H1 (cell line): ENCODE results near the gene DLX2. TPM values are rescaled to one million over a fixed set of nuclear protein-coding genes. Genes with fewer than 3 reads are reported as not detected.

Experiments
- CTCF ChIA-PET: fragments of 300-600 bp; sonication (Branson Sonifier 250); formaldehyde crosslinking; loops from one replicate; lab custom pipeline; 2021; ENCODE audit not compliant: partially characterized antibody; lab: Charles Lee
- POLR2A ChIA-PET: fragments of 300-600 bp; sonication (Branson Sonifier 250); formaldehyde crosslinking; loops from one replicate; lab custom pipeline; 2021; ENCODE audit warnings: inconsistent platforms; ENCODE audit not compliant: partially characterized antibody; lab: Charles Lee
- DNase-seq, 2 experiments: peaks; one replicate each; pipeline versions ENCODE4 v3.0.0 to v3.0.0-alpha.2; 2010 to 2022; ENCODE audit warnings: low spot score in 2 of 2, low read depth in 1 of 2, mixed read lengths in 1 of 2
- FAIRE-seq: peaks from 2 replicates; lab custom pipeline; 2011; peaks lifted over from hg19 to GRCh38; lab: Jason Lieb, UNC
- H2AFZ ChIP-seq: 2 replicates; pipeline ENCODE4 v1.8.1; 2012; ENCODE audit warnings: low read length, inconsistent platforms
- H2AK5ac ChIP-seq: 2 replicates; pipeline ENCODE4 v1.6.1; 2013; ENCODE audit warnings: low read depth, low read length
- H2BK120ac ChIP-seq: replicated peaks from 2 replicates; pipeline ENCODE3; 2013; ENCODE audit warnings: low read depth, low read length, inconsistent platforms
- H2BK12ac ChIP-seq: 2 replicates; pipeline ENCODE4 v1.6.1; 2013; ENCODE audit warnings: low read depth, low read length
- H2BK15ac ChIP-seq: 2 replicates; pipeline ENCODE4 v1.6.1; 2013; ENCODE audit warnings: low read length
- H2BK20ac ChIP-seq: 2 replicates; pipeline ENCODE4 v1.6.1; 2013; ENCODE audit warnings: low read length
- H2BK5ac ChIP-seq: 2 replicates; pipeline ENCODE4 v1.6.1; 2013; ENCODE audit warnings: low read depth, low read length
- H3K14ac ChIP-seq: 2 replicates; pipeline ENCODE4 v1.6.1; 2013; ENCODE audit warnings: inconsistent platforms; ENCODE audit not compliant: insufficient read length
- H3K18ac ChIP-seq: 2 replicates; pipeline ENCODE4 v1.6.1; 2013; ENCODE audit warnings: low read length; ENCODE audit errors: extremely low read depth
- H3K23ac ChIP-seq: 2 replicates; pipeline ENCODE4 v1.6.1; 2013; ENCODE audit warnings: inconsistent platforms; ENCODE audit not compliant: insufficient read length
- H3K23me2 ChIP-seq: 2 replicates; pipeline ENCODE4 v1.6.1; 2013; ENCODE audit warnings: low read depth, low read length
- H3K27ac ChIP-seq: 2 replicates; pipeline ENCODE4 v1.6.1; 2011; ENCODE audit warnings: low read depth, low read length, inconsistent platforms
- H3K27me3 ChIP-seq, 4 experiments: replicated peaks in 1 of 4; 1 replicate in 1 of 4; 2 replicates in 3 of 4; pipeline versions ENCODE4 v1.6.1 to v1.8.1; 2011 to 2013; ENCODE audit warnings: low read length in 3 of 4, mild to moderate bottlenecking in 3 of 4, inconsistent platforms in 2 of 4, mixed read lengths in 2 of 4, moderate library complexity in 1 of 4; ENCODE audit not compliant: control insufficient read depth in 3 of 4, insufficient read depth in 3 of 4; ENCODE audit errors: extremely low read depth in 1 of 4
- H3K36me3 ChIP-seq, 4 experiments: 2 replicates each; pipeline versions ENCODE4 v1.6.1 to v1.8.1; 2011 to 2013; ENCODE audit warnings: mild to moderate bottlenecking in 4 of 4, low read length in 3 of 4, moderate library complexity in 2 of 4, control low read depth in 1 of 4, inconsistent platforms in 1 of 4; ENCODE audit not compliant: insufficient read depth in 4 of 4, control insufficient read depth in 2 of 4
- H3K4ac ChIP-seq: replicated peaks from 2 replicates; pipeline ENCODE3; 2013; ENCODE audit warnings: low read length, low read depth, mixed read lengths, inconsistent platforms; ENCODE audit not compliant: insufficient read length
- H3K4me1 ChIP-seq, 4 experiments: replicated peaks in 1 of 4; 1 replicate in 1 of 4; 2 replicates in 3 of 4; pipeline versions ENCODE4 v1.6.1 to v1.8.1; 2011 to 2013; ENCODE audit warnings: low read length in 3 of 4, inconsistent platforms in 2 of 4, mixed read lengths in 1 of 4; ENCODE audit not compliant: insufficient read depth in 4 of 4, control insufficient read depth in 3 of 4
- H3K4me2 ChIP-seq, 2 experiments: 2 replicates each; pipeline versions ENCODE4 v1.6.1 to v1.8.1; 2011 to 2013; ENCODE audit warnings: low read depth in 2 of 2, low read length in 2 of 2, control low read depth in 1 of 2, inconsistent platforms in 1 of 2, mild to moderate bottlenecking in 1 of 2; ENCODE audit not compliant: insufficient read depth in 1 of 2
- H3K4me3 ChIP-seq, 4 experiments: fragments of 200-600, 300-600 bp in 1 of 4; sonication (generic), shearing (Covaris generic), sonication (Bioruptor Twin) in 1 of 4; 2 replicates each; pipeline versions ENCODE4 v1.5.1 to v1.8.1; 2011 to 2016; ENCODE audit warnings: low read length in 4 of 4, low read depth in 3 of 4, control low read depth in 2 of 4, inconsistent platforms in 2 of 4, mild to moderate bottlenecking in 2 of 4, mixed read lengths in 1 of 4, moderate library complexity in 1 of 4; ENCODE audit not compliant: insufficient read depth in 2 of 4; ENCODE audit errors: extremely low read depth in 1 of 4
- H3K56ac ChIP-seq: replicated peaks from 2 replicates; pipeline ENCODE3; 2013; ENCODE audit warnings: low read depth, mild to moderate bottlenecking, mixed read lengths, low read length, inconsistent platforms; ENCODE audit not compliant: insufficient read length
- H3K79me1 ChIP-seq: 2 replicates; pipeline ENCODE4 v1.6.1; 2013; ENCODE audit warnings: low read depth, low read length, control low read depth
- H3K79me2 ChIP-seq, 2 experiments: 2 replicates each; pipeline versions ENCODE4 v1.6.1 to v1.8.1; 2012 to 2013; ENCODE audit warnings: low read length in 2 of 2, mild to moderate bottlenecking in 2 of 2, inconsistent platforms in 1 of 2; ENCODE audit not compliant: insufficient read depth in 2 of 2, control insufficient read depth in 1 of 2
- H3K9ac ChIP-seq, 4 experiments: replicated peaks in 1 of 4; 1 replicate in 1 of 4; 2 replicates in 3 of 4; pipeline versions ENCODE4 v1.6.1 to v1.8.1; 2011 to 2013; ENCODE audit warnings: low read depth in 3 of 4, low read length in 3 of 4, control low read depth in 2 of 4, mild to moderate bottlenecking in 2 of 4, moderate library complexity in 2 of 4, inconsistent platforms in 1 of 4; ENCODE audit errors: extremely low read depth in 1 of 4
- H3K9me3 ChIP-seq, 2 experiments: 2 replicates each; pipeline versions ENCODE4 v1.6.1 to v1.8.1; 2012 to 2013; ENCODE audit warnings: mild to moderate bottlenecking in 2 of 2, moderate library complexity in 2 of 2, control low read depth in 1 of 2, inconsistent platforms in 1 of 2, low read depth in 1 of 2, low read length in 1 of 2, mixed read lengths in 1 of 2; ENCODE audit not compliant: insufficient read depth in 2 of 2
- H4K20me1 ChIP-seq, 2 experiments: replicated peaks in 1 of 2; 2 replicates each; pipeline versions ENCODE3 to v1.8.1; 2011 to 2013; ENCODE audit warnings: inconsistent platforms in 2 of 2, low read length in 2 of 2, mild to moderate bottlenecking in 1 of 2; ENCODE audit not compliant: insufficient read depth in 2 of 2, control insufficient read depth in 1 of 2
- H4K5ac ChIP-seq: 2 replicates; pipeline ENCODE4 v1.6.1; 2013; ENCODE audit warnings: low read length, low read depth, mixed read lengths, inconsistent platforms; ENCODE audit not compliant: insufficient read length
- H4K8ac ChIP-seq: 2 replicates; pipeline ENCODE4 v1.8.0; 2013; ENCODE audit warnings: mild to moderate bottlenecking, moderate library complexity, low read length, inconsistent platforms; ENCODE audit not compliant: insufficient read depth; ENCODE audit errors: extremely low read depth
- H4K91ac ChIP-seq: replicated peaks from 2 replicates; pipeline ENCODE3; 2013; ENCODE audit warnings: low read length, mixed read lengths, inconsistent platforms; ENCODE audit not compliant: insufficient read length
- ATF3 ChIP-seq: IDR thresholded peaks from 2 replicates; pipeline ENCODE4 v1.6.1; 2011; ENCODE audit warnings: low read depth, mild to moderate bottlenecking, low read length; ENCODE audit not compliant: insufficient read depth
- CHD2 ChIP-seq: IDR thresholded peaks from 2 replicates; pipeline ENCODE4 v1.6.1; 2012; ENCODE audit warnings: low read length, improper control_type of control experiment
- CTBP2 ChIP-seq: IDR thresholded peaks from 2 replicates; pipeline ENCODE4 v1.7.0; 2011; ENCODE audit warnings: borderline replicate concordance, mild to moderate bottlenecking, moderate library complexity, mixed read lengths, low read length; ENCODE audit not compliant: insufficient read depth, insufficient read length
- GABPA ChIP-seq: IDR thresholded peaks from 2 replicates; pipeline ENCODE4 v1.6.1; 2011; ENCODE audit warnings: mild to moderate bottlenecking, low read length, moderate library complexity, borderline replicate concordance; ENCODE audit not compliant: insufficient read depth
- HDAC2 ChIP-seq, 2 experiments: fragments of 300-600 bp in 1 of 2; sonication (generic) in 1 of 2; IDR thresholded peaks; 2 replicates each; pipeline ENCODE4 v1.6.1; 2011 to 2012; ENCODE audit warnings: low read depth in 2 of 2, low read length in 2 of 2, mild to moderate bottlenecking in 2 of 2, moderate library complexity in 2 of 2, borderline replicate concordance in 1 of 2, inconsistent platforms in 1 of 2
- SRF ChIP-seq: IDR thresholded peaks from 2 replicates; pipeline ENCODE4 v1.6.1; 2011; ENCODE audit warnings: mild to moderate bottlenecking, low read depth, low read length, moderate library complexity
- USF2 ChIP-seq: IDR thresholded peaks from 2 replicates; pipeline ENCODE4 v1.6.1; 2011; ENCODE audit warnings: low read length, improper control_type of control experiment
- ZNF274 ChIP-seq: IDR thresholded peaks from 2 replicates; pipeline ENCODE4 v1.7.0; 2012; ENCODE audit warnings: low read length, borderline replicate concordance; ENCODE audit errors: extremely low read depth
- WGBS, 2 experiments: shearing (Covaris generic) in 1 of 2; methylation state at CpG; one replicate each; pipeline versions ENCODE4 v1.1.6 to v1.1.7; 2013 to 2015; ENCODE audit warnings: low lambda C conversion rate in 2 of 2, mixed read lengths in 2 of 2, inconsistent platforms in 1 of 2, low coverage in 1 of 2, missing lambda C conversion rate in 1 of 2; ENCODE audit not compliant: insufficient replicate concordance in 2 of 2, insufficient coverage in 1 of 2, insufficient read length in 1 of 2; ENCODE audit errors: extremely low coverage in 1 of 2, missing lambda C conversion rate in 1 of 2; 5-methylcytosine and 5-hydroxymethylcytosine counted together
- polyA plus RNA-seq, 7 experiments: library from polyadenylated mRNA; depleted of rRNA in 3 of 7; stranded (reverse) in 5 of 7; unstranded in 2 of 7; fragments of >200 nt in 5 of 7; fragments of 200-250 nt in 2 of 7; gene quantifications; 1 replicate in 5 of 7; 2 replicates in 1 of 7; 4 replicates in 1 of 7; pipeline versions ENCODE4 v1.2.1 to v1.2.3, GENCODE V29; 2011 to 2013; ENCODE audit warnings: missing spikeins in 2 of 7, mixed read lengths in 2 of 7
- total RNA-seq: library from RNA; stranded (reverse); fragmentation: NEBNext Ultra II Directional; extraction: Animal tissue kit (Norgen Biotek cat#: 25700); gene quantifications from 2 replicates; pipeline ENCODE4 v1.2.1, GENCODE V29; 2021

The DLX2 gene
- total and polyA plus RNA-seq, 2 of the 8 experiments (the other 6 are each of a cell fraction or from before 2014, with no cell fraction given), result 0.45 TPM; not detected in 1

GRCh38 chr2:172081221-172082022 is 21.3 kb downstream of the DLX2 start:
- H2BK120ac ChIP-seq, result no peak overlapping the region
- no peak overlapping the region for H3K18ac ChIP-seq
- H2BK12ac ChIP-seq, result peak overlapping the region; percentile 87; the same call in 1 of the 2 replicates
- no peak overlapping the region for H2BK5ac ChIP-seq
- no peak overlapping the region for H3K23ac ChIP-seq
- peaks cover 74 to 88% (median 83%) of the 10 kb centered on the region in 4 experiments for H3K27me3 ChIP-seq
- no peak overlapping the region for H4K5ac ChIP-seq
- H3K9me3 ChIP-seq, result no peaks in the 10 kb centered on the region
- CTCF ChIA-PET, result interaction anchor here (0.5 to 2.6 kb wide), 12 partner anchors 9 to 378 kb away, joined by 3 to 19 read pairs (median 4); no protein-coding TSS in a partner anchor
- H3K4me1 ChIP-seq, result peaks cover 2 to 39% (median 17%) of the 10 kb centered on the region in 4 experiments
- WGBS, 2 experiments, result 9% methylated on average over 36 of the region's 36 CpGs; no CpG with 5 or more reads in 1 of the 2 experiments
- no peak overlapping the region; the same call in 1 of the 2 replicates for H4K8ac ChIP-seq
- no peaks in the 10 kb centered on the region for H3K36me3 ChIP-seq
- H3K4me2 ChIP-seq, result peak overlapping the region; percentile 51 to 64
- H3K56ac ChIP-seq, result no peak overlapping the region
- peaks cover 18 to 35% of the 10 kb centered on the region in 2 experiments for H4K20me1 ChIP-seq
- no peak overlapping the region; a peak in 1 of 7 replicates for H3K9ac ChIP-seq
- no peak overlapping the region for H3K27ac ChIP-seq
- no peak overlapping the region for H3K4ac ChIP-seq
- no peaks in the 10 kb centered on the region for H3K79me1 ChIP-seq
- H3K79me2 ChIP-seq, result no peaks in the 10 kb centered on the region
- no peak overlapping the region for H3K14ac ChIP-seq
- H2AFZ ChIP-seq, result no peak overlapping the region
- POLR2A ChIA-PET, result interaction anchor here (0.8 to 14.0 kb wide), 6 partner anchors 9 to 84 kb away, joined by 3 to 184 read pairs (median 4); partner anchors contain the start of gene DLX2
- DNase-seq, result peak in 1 of 2 experiments; percentile 69
- H2BK15ac ChIP-seq, result peak overlapping the region; percentile 16; the same call in 1 of the 2 replicates
- H2AK5ac ChIP-seq, result no peak overlapping the region; the same call in none of the 2 replicates
- peak overlapping the region in 1 of 4 experiments; percentile 42; a peak in 3 of 8 replicates for H3K4me3 ChIP-seq
- H3K23me2 ChIP-seq, result peaks cover 13% of the 10 kb centered on the region; the same call in 1 of the 2 replicates
- no peak overlapping the region for H2BK20ac ChIP-seq
- no peak for FAIRE-seq
- H4K91ac ChIP-seq, result no peak overlapping the region
- no peak for TF ChIP-seq HDAC2 (IDR thresholded peaks at IDR 0.05; ENCODE audit: borderline replicate concordance in 1 of 2, low read depth in 2 of 2, low read length in 2 of 2)
- no peak for TF ChIP-seq USF2
- TF ChIP-seq ATF3, result no peak
- no peak for TF ChIP-seq ZNF274
- peak; percentile 86 for TF ChIP-seq CTBP2
- TF ChIP-seq SRF, result no peak
- no peak for TF ChIP-seq GABPA
- no peak for TF ChIP-seq CHD2
